Left renal pelvis (tissue), 4 donors: Measurements from ENCODE around the gene RPS24. TPM values are rescaled to one million over a fixed set of nuclear protein-coding genes. Genes with fewer than 3 reads are reported as not detected.
A peak's percentile ranks its signal among the peaks of the same experiment; 100 is the strongest.
"Not testable (repeated sequence)": the region's sequence is repeated elsewhere in the genome, so short reads cannot be mapped to it uniquely, and the experiment has no call there.

Experiments
- DNase-seq, 4 donors: peaks; one replicate each; pipeline ENCODE4 v3.0.0-alpha.2; 2013; ENCODE audit warnings: low read depth in 4 of 4, low spot score in 3 of 4
- polyA plus RNA-seq, 4 donors: library from polyadenylated mRNA; unstranded; fragments of 120-200 nt; gene quantifications; one replicate each; pipeline ENCODE4 v1.2.1, GENCODE V29; 2013; ENCODE audit not compliant: insufficient read length in 4 of 4

RPS24 gene
- polyA plus RNA-seq, 4 donors, result 2,756 to 3,742 (median 3,241) TPM

DNA sequence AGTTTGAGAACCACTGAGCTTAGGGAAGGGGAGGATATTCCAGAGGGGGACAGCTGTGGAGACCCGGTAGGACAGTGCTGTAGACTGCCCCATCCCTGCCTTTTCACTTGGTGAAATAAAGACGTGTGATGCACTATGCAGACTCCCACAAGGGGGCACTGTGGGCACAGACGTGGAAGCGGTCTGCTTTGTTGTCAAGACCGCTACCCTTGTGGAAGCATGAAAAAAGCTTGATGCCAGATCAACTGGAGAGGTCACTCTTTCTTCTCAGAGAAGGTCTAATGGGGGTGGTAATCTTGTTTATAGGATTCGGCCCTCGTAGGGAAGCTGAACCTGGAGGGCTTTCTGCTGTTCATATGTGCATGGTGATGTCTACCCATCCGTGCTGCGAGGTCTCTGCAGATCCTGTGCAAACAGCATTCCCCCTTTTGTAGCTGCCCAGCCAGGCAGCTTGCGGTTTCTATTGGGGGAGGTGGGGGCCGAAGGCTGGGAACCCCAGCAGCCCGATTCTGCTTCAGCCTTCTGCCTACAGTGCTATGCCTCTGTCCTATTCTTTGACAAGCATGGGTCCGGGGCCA is 13.7 kb downstream of the RPS24 start:
- DNase-seq, result peak in 3 of 4 donors; percentile 77 to 87 (median 79)

DNA sequence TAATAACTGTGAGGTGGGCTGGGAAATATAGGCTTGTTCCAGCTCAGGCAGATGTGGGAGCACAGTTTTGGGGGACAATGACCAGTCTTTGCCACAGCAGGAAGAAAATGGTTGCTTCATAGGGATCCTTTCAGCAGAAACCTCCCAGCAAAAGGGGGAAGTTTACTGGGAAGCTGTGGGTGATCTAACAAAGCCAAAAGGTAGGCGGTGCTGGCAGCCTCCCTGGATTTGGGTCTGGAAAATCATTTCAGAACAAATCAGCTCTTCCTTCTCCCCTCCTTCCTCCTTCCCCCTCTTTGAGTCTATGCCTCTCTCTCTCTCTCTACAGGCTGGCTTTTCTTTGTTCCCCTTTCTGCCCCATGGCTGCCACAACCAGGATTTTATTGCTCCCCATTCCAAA is 16.2 kb downstream of the RPS24 start:
- no peak for DNase-seq

GRCh38 chr10:78053211-78053868 is 19.7 kb downstream of the RPS24 start:
- no peak for DNase-seq

GRCh38 chr10:78058562-78058961 is 24.9 kb downstream of the RPS24 start:
- no peak for DNase-seq

- DNase-seq, result no peak
Measured at GRCh38 chr10:78059906-78060702, 26.4 kb downstream of the RPS24 start.

- DNase-seq, result no peak
Measured at GRCh38 chr10:78062296-78062695, 28.6 kb downstream of the RPS24 start.

- no peak for DNase-seq
Measured at GRCh38 chr10:78063236-78063635, 29.6 kb downstream of the RPS24 start.

- not testable (repeated sequence) for DNase-seq
Measured at GRCh38 chr10:78064919-78065318, 31.3 kb downstream of the RPS24 start.

GRCh38 chr10:78065611-78066010 is 31.9 kb downstream of the RPS24 start:
- DNase-seq, result no peak

DNA sequence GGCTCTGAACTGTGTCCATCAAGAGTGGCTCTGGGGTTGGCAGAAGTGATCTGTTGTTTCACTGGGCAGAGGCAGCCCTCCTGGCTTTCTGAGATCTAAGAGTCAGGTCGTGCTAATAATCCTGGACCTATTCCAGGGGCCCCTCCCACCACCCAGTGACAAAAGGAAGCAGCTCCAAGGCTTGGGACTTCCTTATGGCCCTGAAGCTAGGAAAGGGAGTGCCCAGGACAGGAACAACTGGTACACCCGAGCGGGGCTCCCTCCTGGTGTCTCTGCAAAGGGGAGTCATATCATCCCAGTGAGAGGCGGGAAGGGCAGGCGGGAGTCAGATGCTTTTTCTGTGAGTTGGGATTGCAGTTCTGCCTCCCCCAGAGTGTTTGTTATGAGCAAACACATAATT is 32.3 kb downstream of the RPS24 start:
- DNase-seq, result no peak

DNA sequence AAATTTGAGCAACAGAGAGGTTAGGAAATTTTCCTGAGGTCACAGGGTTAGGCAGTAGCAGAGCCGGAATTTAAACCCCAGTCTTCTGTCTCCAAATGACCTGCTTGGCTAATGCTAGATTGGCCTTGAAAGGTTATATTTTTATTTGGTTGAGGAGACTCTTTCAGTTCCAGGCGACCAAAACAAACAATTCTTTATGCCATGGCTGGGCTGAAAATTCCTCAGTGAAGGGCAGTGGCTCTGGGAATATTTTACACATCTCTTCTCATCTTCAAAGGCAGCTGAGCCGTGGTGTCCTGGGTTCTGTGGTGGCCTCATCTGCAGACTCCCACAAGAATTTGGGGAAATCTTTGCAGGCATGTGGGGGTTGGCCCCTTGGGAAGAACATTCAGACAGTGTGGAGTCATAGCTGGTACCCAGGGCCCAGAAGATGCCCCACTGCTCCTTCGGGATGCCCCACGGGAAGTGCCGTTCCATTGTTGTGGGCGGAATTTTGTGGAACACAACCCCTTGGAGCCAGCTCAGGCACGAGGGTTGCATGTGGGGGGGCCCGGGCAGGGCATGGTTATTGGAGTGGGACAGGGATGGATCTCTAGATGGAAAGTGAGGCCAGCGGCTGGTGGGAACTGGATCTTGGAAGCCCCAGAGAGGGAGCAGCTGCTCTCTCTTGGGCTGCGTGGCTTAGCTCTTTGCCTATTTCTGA is 33.2 kb downstream of the RPS24 start:
- DNase-seq, result no peak

DNA sequence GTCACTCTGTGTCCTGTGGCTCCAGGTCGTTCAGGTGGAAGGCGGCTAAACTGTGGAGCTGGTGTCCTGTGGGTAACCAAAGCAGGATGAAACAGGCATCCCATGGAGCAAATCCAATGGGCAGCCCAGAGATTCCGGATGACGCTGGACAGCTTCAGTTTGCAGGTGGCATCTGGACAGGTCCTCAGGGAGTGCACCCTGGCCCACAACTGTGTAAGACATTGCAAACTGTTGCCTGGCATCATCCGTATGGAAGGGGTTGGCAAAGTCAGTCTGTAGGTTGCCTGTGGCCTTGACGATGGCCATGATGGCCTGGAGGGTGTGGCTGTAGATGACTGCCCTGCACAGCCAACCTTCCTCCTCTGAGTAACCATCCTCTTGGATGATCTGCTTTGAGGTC is 35.5 kb downstream of the RPS24 start:
- no peak for DNase-seq

- DNase-seq, result not testable (repeated sequence)
Measured at GRCh38 chr10:78070064-78070463, 36.4 kb downstream of the RPS24 start.

DNA sequence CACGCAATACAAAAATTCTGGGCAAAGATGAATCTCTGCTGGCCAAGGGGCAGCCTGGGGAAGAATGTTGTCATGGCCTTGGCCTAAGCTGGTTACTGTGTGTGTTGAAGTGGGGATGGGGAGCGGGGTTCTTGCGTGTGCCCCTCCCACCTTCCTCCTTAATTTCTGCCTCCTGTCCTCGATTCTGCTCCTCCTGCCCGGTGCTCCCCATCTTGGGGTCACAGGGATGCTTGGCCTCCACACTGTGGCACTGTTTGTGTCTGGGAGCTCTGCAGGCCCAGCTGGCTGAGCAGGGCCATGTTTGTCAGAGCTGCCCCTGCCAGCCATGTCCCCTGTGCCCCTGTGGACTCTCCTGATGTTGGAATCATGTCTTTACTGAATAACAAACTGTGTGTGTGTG is 37.1 kb downstream of the RPS24 start:
- no peak for DNase-seq

- DNase-seq, result no peak
Measured at GRCh38 chr10:78071140-78071856, 37.6 kb downstream of the RPS24 start.

GRCh38 chr10:78071857-78072179 is 38.2 kb downstream of the RPS24 start:
- DNase-seq, result no peak

- no peak for DNase-seq
Measured at GRCh38 chr10:78072504-78072903, 38.8 kb downstream of the RPS24 start.

DNA sequence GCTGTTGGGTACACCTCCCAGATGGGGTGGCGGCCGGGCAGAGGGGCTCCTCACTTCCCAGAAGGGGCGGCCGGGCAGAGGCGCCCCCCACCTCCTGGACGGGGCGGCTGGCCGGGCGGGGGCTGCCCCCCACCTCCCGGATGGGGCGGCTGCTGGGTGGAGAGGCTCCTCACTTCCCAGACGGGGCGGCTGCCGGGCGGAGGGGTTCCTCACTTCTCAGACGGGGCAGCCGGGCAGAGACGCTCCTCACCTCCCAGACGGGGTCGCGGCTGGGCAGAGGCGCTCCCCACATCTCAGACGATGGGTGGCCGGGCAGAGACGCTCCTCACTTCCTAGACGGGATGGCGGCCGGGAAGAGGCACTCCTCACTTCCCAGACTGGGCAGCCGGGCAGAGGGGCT is 42.1 kb downstream of the RPS24 start:
- DNase-seq, result not testable (repeated sequence)

GRCh38 chr10:78078539-78079330 is 45.1 kb downstream of the RPS24 start:
- no peak for DNase-seq

DNA sequence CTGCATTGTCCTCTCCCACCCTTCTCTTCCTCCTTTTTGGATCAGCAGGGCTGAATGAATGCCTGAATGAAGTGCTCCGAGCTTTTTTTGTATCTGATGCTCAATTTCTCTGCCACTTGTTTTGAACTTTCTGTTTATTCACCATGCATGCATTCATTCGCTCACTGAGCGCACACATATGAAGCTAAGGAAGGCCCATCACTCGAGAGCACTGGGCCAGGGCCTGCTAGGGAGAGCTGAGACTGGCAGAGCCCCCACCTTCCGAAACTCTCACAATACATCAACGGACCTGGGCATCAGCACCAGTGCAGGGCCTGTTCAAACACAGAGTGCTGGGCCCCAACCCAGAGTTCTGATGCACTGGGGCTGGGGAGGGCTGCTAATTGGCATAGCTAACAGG is 45.7 kb downstream of the RPS24 start:
- DNase-seq, result no peak
